HPDE6-E6E7 (cell line): ENCODE measurements around the gene RCC2.

Experiments used
- DNase-seq: peaks from one replicate; pipeline ENCODE4 v3.0.0; 2011; ENCODE audit warnings: missing footprints; ENCODE audit errors: extremely low spot score

RCC2 gene

GRCh38 chr1:17442841-17443240, 3.4 kb upstream of the RCC2 start:
- DNase-seq = no peak

- DNase-seq = no peak
These were observed 2.5 kb upstream of the RCC2 start for GRCh38 chr1:17441993-17442357.

GRCh38 chr1:17441265-17441992, 2.0 kb upstream of the RCC2 start:
- no peak for DNase-seq

- no peak for DNase-seq
These were observed 1.3 kb upstream of the RCC2 start for GRCh38 chr1:17440827-17441168.

GRCh38 chr1:17440074-17440826, 773 bp upstream of the RCC2 start:
- DNase-seq = no peak

- DNase-seq = no peak
These were observed 893 bp downstream of the RCC2 start for GRCh38 chr1:17438318-17439249.

GRCh38 chr1:17437580-17438317, 1.7 kb downstream of the RCC2 start:
- peak; percentile 39 for DNase-seq

GRCh38 chr1:17437260-17437579, 2.3 kb downstream of the RCC2 start:
- no peak for DNase-seq

GRCh38 chr1:17436380-17437174, 2.9 kb downstream of the RCC2 start:
- DNase-seq = no peak

- no peak for DNase-seq
These were observed 4.9 kb downstream of the RCC2 start for GRCh38 chr1:17434601-17435000.

GRCh38 chr1:17434016-17434415, 5.5 kb downstream of the RCC2 start:
- no peak for DNase-seq

GRCh38 chr1:17433261-17433660, 6.2 kb downstream of the RCC2 start:
- DNase-seq = no peak

GRCh38 chr1:17432412-17432811, 7.1 kb downstream of the RCC2 start:
- DNase-seq = no peak

GRCh38 chr1:17429183-17429582, 10.3 kb downstream of the RCC2 start:
- DNase-seq = no peak

GRCh38 chr1:17427696-17428660, 11.5 kb downstream of the RCC2 start:
- no peak for DNase-seq

GRCh38 chr1:17425806-17426600, 13.5 kb downstream of the RCC2 start:
- DNase-seq = no peak

- DNase-seq = no peak
These were observed 15.7 kb downstream of the RCC2 start for GRCh38 chr1:17423781-17424245.

GRCh38 chr1:17422461-17422860, 17.0 kb downstream of the RCC2 start:
- no peak for DNase-seq

- no peak for DNase-seq
These were observed 19.0 kb downstream of the RCC2 start for GRCh38 chr1:17420391-17420918.
